ENCODE measurements around the gene DNAJB14. TPM values are rescaled to one million over a fixed set of nuclear protein-coding genes. Genes with fewer than 3 reads are reported as not detected.

The DNAJB14 gene
- total and polyA plus RNA-seq, 2 of the 4 experiments (the other 2 are of a cell fraction): 12.9 to 15.6 TPM

GRCh38 chr4:99859618-99860017, 86.8 kb downstream of the DNAJB14 start:
- Histone ChIP-seq H3K27ac (ENCODE audit: insufficient read depth, low read length) (no peak overlapping the region), H3K23ac (ENCODE audit: low read depth, low read length) (no peak overlapping the region), H3K4me3 (ENCODE audit: insufficient read depth, low read depth, low read length) (no peak overlapping the region), H3K4me1 (ENCODE audit: control insufficient read depth, insufficient read depth, low read length) (no peaks in the 10 kb centered on the region), H2AFZ (replicated peaks; ENCODE audit: low read length, poor library complexity) (no peak overlapping the region), H3K18ac (ENCODE audit: low read depth, low read length) (no peak overlapping the region), H3K56ac (ENCODE audit: extremely low read depth, insufficient read depth, low read length) (no peak overlapping the region), H2BK5ac (ENCODE audit: low read depth, low read length, poor library complexity, severe bottlenecking) (no peak overlapping the region), H2BK20ac (ENCODE audit: low read depth, low read length) (no peak overlapping the region), H2AK5ac (ENCODE audit: low read depth, low read length) (no peak overlapping the region), H4K5ac (ENCODE audit: low read depth, low read length) (no peak overlapping the region), H3K79me1 (ENCODE audit: low read depth in 1 of 2, low read length in 2 of 2) (no peaks in the 10 kb centered on the region), H4K20me1 (ENCODE audit: insufficient read depth, low read length) (no peaks in the 10 kb centered on the region), H3K14ac (replicated peaks; ENCODE audit: low read depth, low read length) (no peak overlapping the region), H4K8ac (ENCODE audit: low read depth in 2 of 2, low read length in 2 of 2) (no peak overlapping the region), H2AK9ac (replicated peaks; ENCODE audit: low read depth, low read length, poor library complexity) (no peak overlapping the region), H2BK120ac (ENCODE audit: low read depth, low read length) (no peak overlapping the region), H3K9me3 (ENCODE audit: control insufficient read depth, insufficient read depth, low read length) (no peaks in the 10 kb centered on the region), H3K9ac (ENCODE audit: low read depth, low read length) (no peak overlapping the region), H3K36me3 (ENCODE audit: control insufficient read depth, insufficient read depth, low read length) (no peaks in the 10 kb centered on the region), H3K27me3 (ENCODE audit: control insufficient read depth, insufficient read depth, low read length) (peaks cover 11% of the 10 kb centered on the region), H4K91ac (ENCODE audit: insufficient read depth, low read depth, low read length) (no peak overlapping the region), H3K9me1 (ENCODE audit: insufficient read depth, low read length) (no peaks in the 10 kb centered on the region), H3K4ac (ENCODE audit: low read depth, low read length) (no peak overlapping the region), H3K4me2 (ENCODE audit: low read depth, low read length) (no peak overlapping the region), H2BK15ac (ENCODE audit: low read depth, low read length) (no peak overlapping the region)
- no peak for TF ChIP-seq MAZ (IDR thresholded peaks at IDR 0.05; ENCODE audit: borderline replicate concordance, low read depth, low read length)
- TF ChIP-seq SMC3 (IDR thresholded peaks at IDR 0.05; ENCODE audit: low read depth, low read length): no peak
- no peak for TF ChIP-seq MXI1 (IDR thresholded peaks at IDR 0.05; ENCODE audit: borderline replicate concordance, low read depth, low read length)
- no peak for TF ChIP-seq RAD21 (IDR thresholded peaks at IDR 0.05; ENCODE audit: low read length)
- no peak for TF ChIP-seq NFE2L2 (IDR thresholded peaks at IDR 0.05; ENCODE audit: low read depth, low read length)
- no peak for TF ChIP-seq RFX5 (IDR thresholded peaks at IDR 0.05; ENCODE audit: low read depth, low read length)
- TF ChIP-seq BHLHE40 (IDR thresholded peaks at IDR 0.05; ENCODE audit: low read depth, low read length): no peak
- TF ChIP-seq CHD1 (IDR thresholded peaks at IDR 0.05; ENCODE audit: low read depth, low read length): no peak
- no peak for TF ChIP-seq ELK1 (IDR thresholded peaks at IDR 0.05; ENCODE audit: borderline replicate concordance, low read depth, low read length)
- TF ChIP-seq RCOR1 (IDR thresholded peaks at IDR 0.05; ENCODE audit: insufficient replicate concordance, low read length): no peak
- TF ChIP-seq CEBPB (IDR thresholded peaks at IDR 0.05; ENCODE audit: low read depth, low read length): no peak
- TF ChIP-seq USF2 (IDR thresholded peaks at IDR 0.05; ENCODE audit: low read depth, low read length): no peak
- no peak for TF ChIP-seq POLR2A (IDR thresholded peaks at IDR 0.05; ENCODE audit: low read depth, low read length)
- dilution Hi-C loops (cut with HindIII; ENCODE audit: low sequenced_read_pairs, unreplicated experiment) (no loop called here), in situ Hi-C loops (cut with MboI; ENCODE audit: low sequenced_read_pairs) (no loop called here), intact Hi-C loops (cut with micrococcal nuclease) (no loop called here)
- BruUV-seq (replicated peaks): no TSS peak
- DNase-seq: no peak
- WGBS, 2 experiments (ENCODE audit: extremely low coverage in 2 of 2, insufficient read length in 1 of 2): 100% methylated on average over 1 of the region's 2 CpGs; no CpG with 5 or more reads in 1 of the 2 experiments
- ChIA-PET POLR2A (ENCODE audit: unreplicated experiment) (no interaction called here), CTCF (no interaction called here)
- no peak for ATAC-seq (ENCODE audit: low read depth)
